Activated T-cell treated with anti-CD3 and anti-CD28 coated beads for 24 hours (primary cell): ENCODE data around the gene ULK3.

Source experiments
- DNase-seq: peaks from one replicate; pipeline ENCODE4 v3.0.0-alpha.2; 2020; ENCODE audit warnings: low read depth

ULK3 gene

GRCh38 chr15:74799255-74799855 lies 43.6 kb downstream of the ULK3 start:
- DNase-seq, result no peak

- DNase-seq, result no peak
Observed at GRCh38 chr15:74798388-74799254, 44.3 kb downstream of the ULK3 start.

GRCh38 chr15:74795966-74796625 lies 46.9 kb downstream of the ULK3 start:
- DNase-seq, result no peak

- no peak for DNase-seq
Observed at GRCh38 chr15:74794970-74795349, 48.0 kb downstream of the ULK3 start.

GRCh38 chr15:74794248-74794969 lies 48.5 kb downstream of the ULK3 start:
- DNase-seq, result no peak

- no peak for DNase-seq
Observed at GRCh38 chr15:74793135-74794028, 49.6 kb downstream of the ULK3 start.

- DNase-seq, result no peak
Observed at GRCh38 chr15:74792227-74793016, 50.5 kb downstream of the ULK3 start.

GRCh38 chr15:74791667-74792066 lies 51.3 kb downstream of the ULK3 start:
- DNase-seq, result no peak

GRCh38 chr15:74791007-74791406 lies 51.9 kb downstream of the ULK3 start:
- DNase-seq, result no peak

- no peak for DNase-seq
Observed at GRCh38 chr15:74790080-74790916, 52.7 kb downstream of the ULK3 start.

- DNase-seq, result no peak
Observed at GRCh38 chr15:74789741-74790079, 53.2 kb downstream of the ULK3 start.

- DNase-seq, result no peak
Observed at GRCh38 chr15:74789171-74789631, 53.8 kb downstream of the ULK3 start.

GRCh38 chr15:74788683-74789151 lies 54.2 kb downstream of the ULK3 start:
- DNase-seq, result no peak

- DNase-seq, result no peak
Observed at GRCh38 chr15:74788042-74788682, 54.8 kb downstream of the ULK3 start.

GRCh38 chr15:74787251-74788041 lies 55.5 kb downstream of the ULK3 start:
- DNase-seq, result peak; percentile 85

- DNase-seq, result no peak
Observed at GRCh38 chr15:74786551-74787165, 56.3 kb downstream of the ULK3 start.
